ENCODE results near the gene SUPT6H.

SUPT6H gene

GRCh38 chr17:28700830-28701492 lies 39.0 kb downstream of the SUPT6H start:
- no peak for DNase-seq

GRCh38 chr17:28702026-28702751 lies 40.2 kb downstream of the SUPT6H start:
- no peak for DNase-seq

- no peak for DNase-seq
Measured at GRCh38 chr17:28702752-28703150, 40.7 kb downstream of the SUPT6H start.

GRCh38 chr17:28703552-28704218 lies 41.7 kb downstream of the SUPT6H start:
- DNase-seq = no peak

- DNase-seq = no peak
Measured at GRCh38 chr17:28704219-28704858, 42.3 kb downstream of the SUPT6H start.

GRCh38 chr17:28705074-28705659 lies 43.2 kb downstream of the SUPT6H start:
- DNase-seq = no peak

GRCh38 chr17:28705728-28706334 lies 43.8 kb downstream of the SUPT6H start:
- no peak for DNase-seq

- no peak for DNase-seq
Measured at GRCh38 chr17:28706471-28707338, 44.7 kb downstream of the SUPT6H start.

- DNase-seq = no peak
Measured at GRCh38 chr17:28707339-28707720, 45.3 kb downstream of the SUPT6H start.

- DNase-seq = peak; percentile 98
Measured at GRCh38 chr17:28710861-28711722, 49.1 kb downstream of the SUPT6H start.

GRCh38 chr17:28711723-28712031 lies 49.7 kb downstream of the SUPT6H start, which contains the start of gene PROCA1:
Gene PROCA1, minus strand, starts transcription at chr17:28711888. Its CDS starts 228 bp downstream, at chr17:28711660.
- DNase-seq = no peak

- peak; percentile 31 for DNase-seq
Measured at GRCh38 chr17:28712032-28712704, 50.2 kb downstream of the SUPT6H start.

GRCh38 chr17:28712705-28713415 lies 50.9 kb downstream of the SUPT6H start:
- DNase-seq = no peak

GRCh38 chr17:28714281-28714680 lies 52.3 kb downstream of the SUPT6H start:
- no peak for DNase-seq

- DNase-seq = no peak
Measured at GRCh38 chr17:28715217-28715616, 53.2 kb downstream of the SUPT6H start.

GRCh38 chr17:28716740-28717577 lies 55.0 kb downstream of the SUPT6H start:
- peak; percentile 86 for DNase-seq

GRCh38 chr17:28717578-28718332 lies 55.8 kb downstream of the SUPT6H start, which contains the start of gene RAB34:
Gene RAB34, minus strand, starts transcription at chr17:28717868. Its CDS starts 602 bp downstream, at chr17:28717266.
- DNase-seq = peak; percentile 95
